Activated CD4-positive, alpha-beta T cell treated with anti-CD3 and anti-CD28 coated beads for 48 hours (primary cell): ENCODE data around the gene ASCC2.
"Not testable (repeated sequence)": the region's sequence is repeated elsewhere in the genome, so short reads cannot be mapped to it uniquely, and the experiment has no call there.

Experiments
- DNase-seq: peaks from one replicate; pipeline ENCODE4 v3.0.0-alpha.2; 2020

ASCC2 gene

GRCh38 chr22:29784451-29785361, 53.4 kb downstream of the ASCC2 start:
- no peak for DNase-seq

GRCh38 chr22:29782061-29782845, 55.8 kb downstream of the ASCC2 start:
- no peak for DNase-seq

GRCh38 chr22:29780748-29781676, 57.1 kb downstream of the ASCC2 start:
- DNase-seq: no peak

- DNase-seq: no peak
Measured at GRCh38 chr22:29780220-29780619, 57.9 kb downstream of the ASCC2 start.

- no peak for DNase-seq
Measured at GRCh38 chr22:29773233-29773632, 64.8 kb downstream of the ASCC2 start.

GRCh38 chr22:29772170-29772641, 65.9 kb downstream of the ASCC2 start:
- DNase-seq: no peak

- DNase-seq: no peak
Measured at GRCh38 chr22:29769723-29770321, 68.3 kb downstream of the ASCC2 start.

- no peak for DNase-seq
Measured at GRCh38 chr22:29768052-29768693, 69.9 kb downstream of the ASCC2 start.

GRCh38 chr22:29767171-29768051, 70.7 kb downstream of the ASCC2 start, which contains the start of gene UQCR10:
UQCR10 (plus strand) TSS chr22:29767369; CDS start chr22:29767399, 30 bp downstream.
- DNase-seq: peak; percentile 97

GRCh38 chr22:29766632-29767170, 71.4 kb downstream of the ASCC2 start, which contains the start of gene ZMAT5:
ZMAT5 (minus strand) TSS chr22:29767007; CDS start chr22:29748544, 18,463 bp downstream.
- DNase-seq: peak; percentile 95

GRCh38 chr22:29765905-29766631, 72.0 kb downstream of the ASCC2 start:
- DNase-seq: peak; percentile 53

- DNase-seq: no peak
Measured at GRCh38 chr22:29762263-29762662, 75.8 kb downstream of the ASCC2 start.

- DNase-seq: no peak
Measured at GRCh38 chr22:29758959-29759358, 79.1 kb downstream of the ASCC2 start.

- DNase-seq: no peak
Measured at GRCh38 chr22:29758068-29758622, 79.9 kb downstream of the ASCC2 start.

GRCh38 chr22:29757096-29757495, 81.0 kb downstream of the ASCC2 start:
- no peak for DNase-seq

GRCh38 chr22:29756341-29756740, 81.7 kb downstream of the ASCC2 start:
- DNase-seq: no peak

GRCh38 chr22:29755889-29756288, 82.2 kb downstream of the ASCC2 start:
- no peak for DNase-seq

GRCh38 chr22:29754658-29755395, 83.2 kb downstream of the ASCC2 start:
- DNase-seq: not testable (repeated sequence)
